GM23338 (cell line): ENCODE data around the gene SORCS2. TPM values are rescaled to one million over a fixed set of nuclear protein-coding genes. Genes with fewer than 3 reads are reported as not detected.

Experiments
- ATAC-seq: fragments of 200-7000 bp; cut with Tn5 transposase; 3 replicates; pipeline ENCODE4 v1.9.1; 2020
- DNase-seq: peaks from one replicate; pipeline ENCODE4 v3.0.0-alpha.2; 2015; ENCODE audit warnings: low spot score
- H2AFZ ChIP-seq: fragments of 200-600 bp; sonication (generic); 2 replicates; pipeline ENCODE4 v1.8.0; 2016; ENCODE audit warnings: antibody characterized with exemption, mild to moderate bottlenecking, moderate library complexity
- H3F3A ChIP-seq: fragments of 200-600 bp; sonication (generic); replicated peaks from 2 replicates; pipeline ENCODE4 v1.8.0; 2017; ENCODE audit warnings: antibody characterized with exemption, mixed run types, low read depth
- H3K27ac ChIP-seq: fragments of 200-600 bp; sonication (generic); 2 replicates; pipeline ENCODE4 v1.6.1; 2016; ENCODE audit warnings: low read depth
- H3K27me3 ChIP-seq: fragments of 200-600 bp; sonication (generic); 2 replicates; pipeline ENCODE4 v1.8.0; 2016; ENCODE audit warnings: mild to moderate bottlenecking, mixed run types, moderate library complexity; ENCODE audit not compliant: insufficient read depth
- H3K36me3 ChIP-seq: fragments of 200-600 bp; sonication (generic); 2 replicates; pipeline ENCODE4 v1.8.0; 2016; ENCODE audit warnings: mild to moderate bottlenecking; ENCODE audit not compliant: insufficient read depth
- H3K4me1 ChIP-seq: fragments of 200-600 bp; sonication (generic); 2 replicates; pipeline ENCODE4 v1.8.0; 2016; ENCODE audit warnings: mild to moderate bottlenecking, moderate library complexity; ENCODE audit not compliant: insufficient read depth
- H3K4me2 ChIP-seq: fragments of 200-600 bp; sonication (generic); 2 replicates; pipeline ENCODE4 v1.7.1; 2017; ENCODE audit warnings: mixed run types
- H3K4me3 ChIP-seq: fragments of 200-600 bp; sonication (generic); 2 replicates; pipeline ENCODE4 v1.6.1; 2016; ENCODE audit warnings: mixed run types
- H3K79me2 ChIP-seq: fragments of 200-600 bp; sonication (generic); replicated peaks from 2 replicates; pipeline ENCODE4 v1.8.0; 2017; ENCODE audit warnings: mild to moderate bottlenecking; ENCODE audit not compliant: insufficient read depth
- H3K9me2 ChIP-seq: fragments of 200-600 bp; sonication (generic); 2 replicates; pipeline ENCODE4 v1.8.0; 2017; ENCODE audit not compliant: insufficient read depth
- H4K20me1 ChIP-seq: fragments of 200-600 bp; sonication (generic); replicated peaks from 2 replicates; pipeline ENCODE4 v1.8.0; 2017; ENCODE audit warnings: mild to moderate bottlenecking; ENCODE audit not compliant: insufficient read depth
- H3K27ac Mint-ChIP-seq: 2 replicates; pipeline ENCODE4 v1.8.0; 2020; ENCODE audit warnings: inconsistent platforms, mild to moderate bottlenecking, moderate library complexity, mixed read lengths
- H3K27me3 Mint-ChIP-seq: 3 replicates; pipeline ENCODE4 v1.8.0; 2022; ENCODE audit warnings: low read depth, mild to moderate bottlenecking, moderate library complexity, mixed read lengths, inconsistent platforms; ENCODE audit not compliant: insufficient read depth, poor library complexity
- H3K36me3 Mint-ChIP-seq: 3 replicates; pipeline ENCODE4 v1.8.0; 2021; ENCODE audit warnings: low read depth, mild to moderate bottlenecking, inconsistent platforms, moderate library complexity, mixed read lengths
- H3K4me1 Mint-ChIP-seq: 3 replicates; pipeline ENCODE4 v1.8.0; 2020; ENCODE audit warnings: mild to moderate bottlenecking, inconsistent platforms, mixed read lengths
- H3K4me3 Mint-ChIP-seq: 3 replicates; pipeline ENCODE4 v1.8.0; 2021; ENCODE audit warnings: moderate library complexity, mild to moderate bottlenecking, inconsistent platforms, mixed read lengths
- H3K9me3 Mint-ChIP-seq: 3 replicates; pipeline ENCODE4 v1.8.0; 2020; ENCODE audit warnings: moderate library complexity, mild to moderate bottlenecking, inconsistent platforms, mixed read lengths
- EZH2 ChIP-seq: fragments of 200-600 bp; sonication (generic); IDR thresholded peaks from one replicate; pipeline ENCODE4 v1.8.0; 2017; ENCODE audit warnings: antibody characterized with exemption, mild to moderate bottlenecking, low read depth; ENCODE audit not compliant: unreplicated experiment
- EZH2phosphoT487 ChIP-seq: fragments of 200-600 bp; sonication (generic); IDR thresholded peaks from one replicate; pipeline ENCODE4 v1.8.1; 2018; ENCODE audit warnings: antibody characterized with exemption; ENCODE audit not compliant: unreplicated experiment
- JUNB ChIP-seq: IDR thresholded peaks from one replicate; pipeline ENCODE4 v1.6.1; 2016; ENCODE audit warnings: antibody characterized with exemption; ENCODE audit not compliant: unreplicated experiment
- NANOG ChIP-seq: IDR thresholded peaks from 2 replicates; pipeline ENCODE4 v1.6.1; 2016; ENCODE audit warnings: antibody characterized with exemption, borderline replicate concordance
- STAT1 ChIP-seq: IDR thresholded peaks from one replicate; pipeline ENCODE4 v1.6.1; 2016; ENCODE audit warnings: antibody characterized with exemption; ENCODE audit not compliant: unreplicated experiment
- ZNF114 ChIP-seq: fragments of 250-450 bp; sonication (Bioruptor Pico); IDR thresholded peaks from 2 replicates; pipeline ENCODE4 v1.5.0; 2020; ENCODE audit warnings: mild to moderate bottlenecking, moderate library complexity
- ZNF331 ChIP-seq: fragments of 250-450 bp; sonication (Bioruptor Pico); IDR thresholded peaks from 2 replicates; pipeline ENCODE4 v1.5.0; 2020; ENCODE audit warnings: low read depth, mild to moderate bottlenecking, moderate library complexity
- polyA plus RNA-seq: library from polyadenylated mRNA; unstranded; fragments of >200 nt; fragmentation: Nextera tagmentation; extraction: Ambion mirVana; gene quantifications from 2 replicates; pipeline ENCODE4 v1.2.1, GENCODE V29; 2016
- total RNA-seq: library from RNA; depleted of rRNA; stranded (reverse); fragments of >200 nt; shearing (Covaris generic); gene quantifications from 2 replicates; pipeline ENCODE4 v1.2.3, GENCODE V29; 2014
- TF ChIP-seq, protein P1 (sequence below): IDR thresholded peaks from 2 replicates; pipeline ENCODE4 v1.6.1; 2016; ENCODE audit warnings: antibody characterized with exemption
- TF ChIP-seq, protein P2 (sequence below): IDR thresholded peaks from one replicate; pipeline ENCODE4 v1.6.1; 2018; ENCODE audit warnings: antibody characterized with exemption; ENCODE audit not compliant: unreplicated experiment
- TF ChIP-seq, protein P3 (sequence below), 2 experiments: fragments of 200-600 bp in 1 of 2; sonication (generic) in 1 of 2; conservative IDR thresholded peaks; 2 replicates each; pipeline versions ENCODE4 v1.5.1 to v1.6.1; 2016 to 2017; ENCODE audit warnings: antibody characterized with exemption in 2 of 2, low read depth in 2 of 2, mild to moderate bottlenecking in 2 of 2, moderate library complexity in 1 of 2

The SORCS2 gene
- total and polyA plus RNA-seq, 2 experiments from 2014 or later = 0.47 to 2.4 TPM

DNA sequence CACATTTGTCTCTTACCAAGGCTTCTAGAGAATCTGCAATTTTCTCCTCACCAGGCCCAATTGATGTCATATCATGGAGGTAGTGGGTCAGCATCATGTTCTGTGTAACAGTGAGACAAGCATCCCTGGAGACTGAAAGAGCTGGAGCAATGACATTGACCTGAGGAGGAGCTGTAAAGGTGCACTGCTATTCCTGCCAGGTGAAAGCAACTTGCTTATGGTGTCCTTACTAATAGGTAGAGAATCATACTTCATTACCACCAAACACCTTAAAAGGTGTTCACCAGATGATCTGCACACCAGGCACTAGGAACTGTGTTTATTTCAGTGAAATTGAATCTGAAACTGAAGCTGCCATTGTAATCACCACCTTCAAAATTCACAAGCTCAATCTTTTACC lies 558.6 kb downstream of the SORCS2 start:
- H3K36me3 Mint-ChIP-seq = no peaks in the 10 kb centered on the region; the same call in 2 of the 3 replicates
- Histone ChIP-seq H3K27ac (no peak overlapping the region), H4K20me1 (no peaks in the 10 kb centered on the region), H3K4me2 (no peak overlapping the region), H3K36me3 (no peaks in the 10 kb centered on the region), H3K27me3 (no peaks in the 10 kb centered on the region), H3F3A (no peaks in the 10 kb centered on the region), H3K79me2 (no peaks in the 10 kb centered on the region), H3K9me2 (no peaks in the 10 kb centered on the region), H3K4me1 (no peaks in the 10 kb centered on the region), H2AFZ (no peak overlapping the region), H3K4me3 (no peak overlapping the region)
- H3K9me3 Mint-ChIP-seq = no peaks in the 10 kb centered on the region
- H3K4me3 Mint-ChIP-seq = no peak overlapping the region
- H3K27me3 Mint-ChIP-seq = peaks cover 9% of the 10 kb centered on the region
- no peak for TF ChIP-seq ZNF114 (CRISPR knock-in tag)
- TF ChIP-seq EZH2phosphoT487 = no peak
- no peak for TF ChIP-seq STAT1
- TF ChIP-seq ZNF331 (CRISPR knock-in tag) = no peak
- no peak for TF ChIP-seq NANOG
- TF ChIP-seq JUNB = no peak
- TF ChIP-seq, protein P1, sequence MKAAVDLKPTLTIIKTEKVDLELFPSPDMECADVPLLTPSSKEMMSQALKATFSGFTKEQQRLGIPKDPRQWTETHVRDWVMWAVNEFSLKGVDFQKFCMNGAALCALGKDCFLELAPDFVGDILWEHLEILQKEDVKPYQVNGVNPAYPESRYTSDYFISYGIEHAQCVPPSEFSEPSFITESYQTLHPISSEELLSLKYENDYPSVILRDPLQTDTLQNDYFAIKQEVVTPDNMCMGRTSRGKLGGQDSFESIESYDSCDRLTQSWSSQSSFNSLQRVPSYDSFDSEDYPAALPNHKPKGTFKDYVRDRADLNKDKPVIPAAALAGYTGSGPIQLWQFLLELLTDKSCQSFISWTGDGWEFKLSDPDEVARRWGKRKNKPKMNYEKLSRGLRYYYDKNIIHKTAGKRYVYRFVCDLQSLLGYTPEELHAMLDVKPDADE = no peak
- no peak for TF ChIP-seq EZH2
- TF ChIP-seq, protein P2, sequence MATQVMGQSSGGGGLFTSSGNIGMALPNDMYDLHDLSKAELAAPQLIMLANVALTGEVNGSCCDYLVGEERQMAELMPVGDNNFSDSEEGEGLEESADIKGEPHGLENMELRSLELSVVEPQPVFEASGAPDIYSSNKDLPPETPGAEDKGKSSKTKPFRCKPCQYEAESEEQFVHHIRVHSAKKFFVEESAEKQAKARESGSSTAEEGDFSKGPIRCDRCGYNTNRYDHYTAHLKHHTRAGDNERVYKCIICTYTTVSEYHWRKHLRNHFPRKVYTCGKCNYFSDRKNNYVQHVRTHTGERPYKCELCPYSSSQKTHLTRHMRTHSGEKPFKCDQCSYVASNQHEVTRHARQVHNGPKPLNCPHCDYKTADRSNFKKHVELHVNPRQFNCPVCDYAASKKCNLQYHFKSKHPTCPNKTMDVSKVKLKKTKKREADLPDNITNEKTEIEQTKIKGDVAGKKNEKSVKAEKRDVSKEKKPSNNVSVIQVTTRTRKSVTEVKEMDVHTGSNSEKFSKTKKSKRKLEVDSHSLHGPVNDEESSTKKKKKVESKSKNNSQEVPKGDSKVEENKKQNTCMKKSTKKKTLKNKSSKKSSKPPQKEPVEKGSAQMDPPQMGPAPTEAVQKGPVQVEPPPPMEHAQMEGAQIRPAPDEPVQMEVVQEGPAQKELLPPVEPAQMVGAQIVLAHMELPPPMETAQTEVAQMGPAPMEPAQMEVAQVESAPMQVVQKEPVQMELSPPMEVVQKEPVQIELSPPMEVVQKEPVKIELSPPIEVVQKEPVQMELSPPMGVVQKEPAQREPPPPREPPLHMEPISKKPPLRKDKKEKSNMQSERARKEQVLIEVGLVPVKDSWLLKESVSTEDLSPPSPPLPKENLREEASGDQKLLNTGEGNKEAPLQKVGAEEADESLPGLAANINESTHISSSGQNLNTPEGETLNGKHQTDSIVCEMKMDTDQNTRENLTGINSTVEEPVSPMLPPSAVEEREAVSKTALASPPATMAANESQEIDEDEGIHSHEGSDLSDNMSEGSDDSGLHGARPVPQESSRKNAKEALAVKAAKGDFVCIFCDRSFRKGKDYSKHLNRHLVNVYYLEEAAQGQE = no peak
- TF ChIP-seq, protein P3, sequence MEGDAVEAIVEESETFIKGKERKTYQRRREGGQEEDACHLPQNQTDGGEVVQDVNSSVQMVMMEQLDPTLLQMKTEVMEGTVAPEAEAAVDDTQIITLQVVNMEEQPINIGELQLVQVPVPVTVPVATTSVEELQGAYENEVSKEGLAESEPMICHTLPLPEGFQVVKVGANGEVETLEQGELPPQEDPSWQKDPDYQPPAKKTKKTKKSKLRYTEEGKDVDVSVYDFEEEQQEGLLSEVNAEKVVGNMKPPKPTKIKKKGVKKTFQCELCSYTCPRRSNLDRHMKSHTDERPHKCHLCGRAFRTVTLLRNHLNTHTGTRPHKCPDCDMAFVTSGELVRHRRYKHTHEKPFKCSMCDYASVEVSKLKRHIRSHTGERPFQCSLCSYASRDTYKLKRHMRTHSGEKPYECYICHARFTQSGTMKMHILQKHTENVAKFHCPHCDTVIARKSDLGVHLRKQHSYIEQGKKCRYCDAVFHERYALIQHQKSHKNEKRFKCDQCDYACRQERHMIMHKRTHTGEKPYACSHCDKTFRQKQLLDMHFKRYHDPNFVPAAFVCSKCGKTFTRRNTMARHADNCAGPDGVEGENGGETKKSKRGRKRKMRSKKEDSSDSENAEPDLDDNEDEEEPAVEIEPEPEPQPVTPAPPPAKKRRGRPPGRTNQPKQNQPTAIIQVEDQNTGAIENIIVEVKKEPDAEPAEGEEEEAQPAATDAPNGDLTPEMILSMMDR (conservative IDR thresholded peaks at IDR 0.05; ENCODE audit: low read depth in 2 of 2) = no peak
- no peak for ATAC-seq
- no peak for DNase-seq
- H3K4me1 Mint-ChIP-seq = no peaks in the 10 kb centered on the region
- H3K27ac Mint-ChIP-seq = no peak overlapping the region

DNA sequence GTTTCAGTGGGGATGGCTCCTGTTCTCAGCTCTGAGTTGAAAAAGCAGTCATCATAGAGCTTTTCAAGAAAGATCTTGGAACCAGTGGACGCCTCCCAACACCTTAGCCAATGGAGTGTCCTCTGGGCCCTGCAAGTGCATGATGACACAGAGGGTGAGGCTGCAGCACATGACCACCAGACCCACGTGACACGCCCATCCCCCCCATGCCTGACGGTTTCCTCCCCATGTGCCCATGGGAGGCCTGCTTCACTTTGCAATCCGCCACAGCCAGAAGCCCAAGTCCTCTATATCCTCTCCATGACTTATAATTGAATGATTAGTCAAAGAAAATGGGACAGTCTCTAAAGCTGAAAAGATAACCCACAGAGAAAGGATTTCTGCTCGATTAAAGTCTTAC lies 560.3 kb downstream of the SORCS2 start:
- Mint-ChIP-seq H3K27ac (no peak overlapping the region), H3K4me3 (no peak overlapping the region), H3K9me3 (no peaks in the 10 kb centered on the region), H3K27me3 (peaks cover 12% of the 10 kb centered on the region), H3K4me1 (peaks cover 2% of the 10 kb centered on the region; the same call in 2 of the 3 replicates), H3K36me3 (no peaks in the 10 kb centered on the region; the same call in 2 of the 3 replicates)
- no peak for DNase-seq
- Histone ChIP-seq H3K27me3 (no peaks in the 10 kb centered on the region), H3K4me3 (no peak overlapping the region), H3K9me2 (no peaks in the 10 kb centered on the region), H3K4me2 (no peak overlapping the region), H3K4me1 (no peaks in the 10 kb centered on the region), H3K36me3 (no peaks in the 10 kb centered on the region), H4K20me1 (no peaks in the 10 kb centered on the region), H3K79me2 (no peaks in the 10 kb centered on the region), H3F3A (no peaks in the 10 kb centered on the region), H3K27ac (no peak overlapping the region), H2AFZ (no peak overlapping the region)
- no peak for ATAC-seq
- TF ChIP-seq JUNB (no peak), NANOG (no peak), ZNF114 (CRISPR knock-in tag) (no peak), STAT1 (no peak)
- TF ChIP-seq, protein P2 = no peak
